GM19043 (cell line): Measurements from ENCODE around the gene KIAA1755.

Experiments used
- ATAC-seq: cut with Tn5 transposase; IDR thresholded peaks from one replicate; pipeline ENCODE4 v1.9.1; 2021; ENCODE audit warnings: low read depth; ENCODE audit not compliant: unreplicated experiment

KIAA1755 gene

DNA sequence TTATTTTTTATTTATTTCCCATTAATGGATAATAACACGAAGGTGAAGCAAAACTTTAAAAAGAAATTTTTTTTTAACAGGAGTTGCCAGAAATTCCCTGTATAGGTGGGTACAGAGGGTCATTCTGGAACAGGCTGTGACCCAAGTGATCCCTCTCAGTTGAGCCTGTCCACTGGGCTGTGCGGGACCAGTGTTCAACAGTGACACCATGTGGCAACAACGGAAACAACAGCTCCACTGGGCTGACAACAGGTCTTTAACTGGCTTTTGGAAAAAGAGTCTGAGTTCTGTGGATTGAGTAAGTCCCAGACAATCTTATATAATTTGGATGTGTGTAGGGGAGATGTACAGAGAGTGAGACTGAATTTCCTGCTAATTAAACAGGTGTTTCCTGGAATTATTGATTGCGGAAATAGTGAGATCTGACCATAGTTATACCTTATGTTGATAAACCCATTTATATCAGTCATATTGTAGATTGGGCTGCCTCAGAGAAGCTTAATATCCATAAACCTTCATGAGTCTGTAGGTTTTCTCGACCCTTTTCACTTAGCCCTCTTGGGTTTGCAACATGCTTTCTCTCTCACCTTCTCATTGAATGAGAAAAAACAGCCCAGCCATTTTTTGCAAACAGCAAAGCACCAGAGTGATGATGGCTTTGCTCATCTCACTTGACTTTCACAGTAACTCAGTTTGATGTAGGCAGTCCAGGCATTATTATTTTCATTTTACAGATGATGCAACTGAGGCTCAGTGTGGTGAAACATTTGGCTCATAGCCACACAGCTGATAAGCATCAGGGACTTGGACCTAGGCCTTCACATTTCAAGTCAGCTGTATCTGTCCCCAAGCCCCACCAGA, 17.5 kb downstream of the KIAA1755 start:
- ATAC-seq, result no peak

DNA sequence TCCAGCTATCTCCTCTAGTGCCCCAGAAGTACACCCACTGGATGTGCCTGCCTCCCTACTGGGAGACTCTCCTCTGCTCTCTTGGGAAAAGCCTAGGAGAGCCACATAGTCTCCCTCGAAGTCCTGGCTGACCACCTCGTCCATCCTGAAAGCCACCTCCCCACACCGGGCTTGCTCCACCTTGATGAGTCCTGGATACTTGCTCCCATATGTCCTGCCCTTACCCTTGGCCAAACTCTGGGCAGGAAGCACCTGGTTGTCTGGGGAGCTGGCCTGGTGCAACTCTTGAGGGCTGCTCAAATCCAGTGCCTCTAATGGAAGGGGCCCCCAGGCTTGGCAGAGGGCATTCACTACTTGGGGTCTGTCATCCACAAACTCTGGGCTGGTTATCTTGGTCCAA, 19.3 kb downstream of the KIAA1755 start:
- no peak for ATAC-seq

DNA sequence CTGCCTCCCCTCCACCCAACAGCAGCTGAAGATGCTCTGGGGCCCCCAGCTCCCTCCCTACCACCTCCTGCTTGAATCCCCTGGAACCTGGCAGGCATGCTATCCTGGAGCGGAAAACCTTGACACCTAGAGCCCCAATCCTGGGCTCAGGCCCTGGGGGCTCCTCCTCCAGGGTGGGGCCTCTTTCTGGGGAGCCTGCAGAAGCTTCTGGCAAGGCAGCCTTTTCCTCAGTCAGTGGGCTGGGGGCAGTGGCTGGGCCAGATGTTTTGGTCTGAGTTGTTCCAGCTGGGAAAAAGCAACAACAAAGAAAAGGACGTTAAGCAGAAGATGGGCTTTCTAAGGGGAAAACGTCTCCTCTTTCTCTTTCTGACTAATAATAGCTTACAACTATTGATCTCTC, 21.1 kb downstream of the KIAA1755 start:
- no peak for ATAC-seq

DNA sequence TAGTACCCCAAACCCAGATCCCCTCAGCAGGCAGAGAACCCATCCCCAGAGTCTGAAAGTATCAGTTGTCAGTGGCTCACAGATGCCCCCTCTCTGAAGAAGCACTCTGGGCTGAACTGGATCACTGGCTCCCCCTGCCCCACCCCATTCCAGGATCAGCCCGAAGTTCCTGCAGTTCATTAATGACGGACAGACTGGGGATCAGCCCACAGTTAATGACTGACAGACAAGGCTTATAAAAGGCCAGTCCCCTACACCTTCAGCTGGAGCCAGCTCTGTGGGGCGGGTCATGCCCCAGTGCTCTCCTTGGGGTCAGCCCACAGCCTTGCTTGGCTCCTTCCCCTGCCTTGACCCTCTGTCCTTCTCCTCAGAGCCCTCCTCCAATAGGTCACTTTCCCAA, 21.7 kb downstream of the KIAA1755 start:
- ATAC-seq, result no peak

DNA sequence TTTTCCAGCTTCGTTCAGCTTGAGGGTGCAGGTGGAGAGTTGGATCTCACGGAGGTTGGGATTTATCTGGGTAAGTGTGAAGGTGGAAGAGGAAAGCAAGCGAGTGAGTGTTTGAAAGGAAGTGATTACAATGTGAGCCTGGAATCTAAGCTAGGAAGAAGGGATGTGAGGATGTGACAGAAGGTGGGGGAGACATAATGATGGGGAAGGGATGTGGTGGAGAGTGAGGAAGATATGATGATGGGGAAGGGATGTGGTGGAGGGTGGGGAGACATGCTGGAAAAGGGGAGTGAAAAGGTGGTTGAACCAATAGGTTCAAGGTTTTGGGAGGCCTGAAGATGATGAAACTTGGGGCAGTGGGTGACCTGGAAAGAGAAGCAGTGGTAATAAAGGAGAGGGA, 23.2 kb downstream of the KIAA1755 start:
- ATAC-seq, result no peak

DNA sequence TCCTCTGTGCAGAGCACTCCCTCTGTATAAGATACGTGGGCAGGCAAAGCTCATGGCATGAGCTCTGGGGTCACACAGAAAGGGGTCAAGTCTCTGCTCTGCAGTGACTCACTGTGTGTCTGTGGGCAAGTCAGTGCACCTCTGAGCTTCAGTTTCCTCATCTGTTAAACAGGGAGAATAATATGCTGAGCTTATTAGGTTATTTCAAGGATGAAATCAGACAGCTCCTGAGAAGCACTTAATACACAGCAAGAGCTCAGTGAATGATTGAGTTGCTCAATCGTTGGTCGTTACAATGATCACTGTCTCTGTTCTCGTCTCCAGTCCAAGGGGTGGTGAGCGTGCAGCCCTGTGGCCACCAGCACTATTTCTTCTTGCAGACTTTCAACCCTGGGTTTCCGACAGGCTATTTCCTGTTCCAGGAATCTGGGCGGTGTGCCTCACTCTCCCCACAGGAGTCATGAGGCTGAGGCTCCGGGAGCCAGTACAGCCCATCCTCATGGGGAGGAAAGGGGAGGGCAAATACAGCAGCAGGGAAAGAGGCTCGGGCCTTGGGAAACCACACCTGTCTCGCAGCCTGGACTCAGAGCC, 28.9 kb downstream of the KIAA1755 start:
- ATAC-seq, result no peak

DNA sequence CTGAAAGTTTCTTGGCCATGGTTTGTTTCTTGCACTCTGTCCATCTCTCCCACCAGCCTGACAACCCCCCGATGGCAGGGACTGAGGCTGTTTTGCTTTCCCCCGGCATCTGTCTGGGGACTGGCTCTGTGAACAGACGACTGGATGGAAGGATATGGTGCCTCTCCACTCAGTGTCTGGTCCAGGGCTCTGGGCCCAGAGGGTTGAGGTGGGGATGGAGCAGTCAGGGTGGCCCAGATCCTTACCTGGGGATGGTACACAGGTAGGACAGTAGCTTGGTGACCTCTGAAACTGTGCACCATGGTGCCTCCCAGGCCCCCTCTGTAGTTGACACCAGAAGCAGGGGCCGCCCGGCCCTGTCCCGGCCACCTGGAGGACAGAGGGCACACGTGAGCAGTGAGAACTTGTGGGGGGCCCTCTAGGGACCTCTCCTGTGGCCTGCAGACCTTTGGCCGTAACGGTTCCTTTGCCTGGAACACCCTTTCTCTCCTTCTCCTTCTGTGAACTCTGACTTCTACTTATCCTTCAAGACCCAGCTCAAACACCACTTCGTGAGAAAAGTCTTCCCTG, 29.5 kb downstream of the KIAA1755 start:
- no peak for ATAC-seq

DNA sequence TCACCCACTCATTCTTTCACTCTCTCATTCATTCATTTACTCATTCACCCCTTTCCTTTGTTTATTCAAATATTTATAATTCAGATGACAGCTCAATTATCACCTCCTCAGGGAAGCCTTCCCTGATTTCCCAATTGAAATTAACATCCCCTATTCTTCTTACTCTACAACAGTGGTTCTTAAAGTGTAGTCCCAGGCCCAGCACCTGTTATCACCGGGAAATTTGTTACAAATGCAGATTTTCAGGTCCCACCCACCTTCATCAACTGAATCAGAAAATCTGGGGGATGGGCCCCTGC, 30.3 kb downstream of the KIAA1755 start:
- no peak for ATAC-seq

DNA sequence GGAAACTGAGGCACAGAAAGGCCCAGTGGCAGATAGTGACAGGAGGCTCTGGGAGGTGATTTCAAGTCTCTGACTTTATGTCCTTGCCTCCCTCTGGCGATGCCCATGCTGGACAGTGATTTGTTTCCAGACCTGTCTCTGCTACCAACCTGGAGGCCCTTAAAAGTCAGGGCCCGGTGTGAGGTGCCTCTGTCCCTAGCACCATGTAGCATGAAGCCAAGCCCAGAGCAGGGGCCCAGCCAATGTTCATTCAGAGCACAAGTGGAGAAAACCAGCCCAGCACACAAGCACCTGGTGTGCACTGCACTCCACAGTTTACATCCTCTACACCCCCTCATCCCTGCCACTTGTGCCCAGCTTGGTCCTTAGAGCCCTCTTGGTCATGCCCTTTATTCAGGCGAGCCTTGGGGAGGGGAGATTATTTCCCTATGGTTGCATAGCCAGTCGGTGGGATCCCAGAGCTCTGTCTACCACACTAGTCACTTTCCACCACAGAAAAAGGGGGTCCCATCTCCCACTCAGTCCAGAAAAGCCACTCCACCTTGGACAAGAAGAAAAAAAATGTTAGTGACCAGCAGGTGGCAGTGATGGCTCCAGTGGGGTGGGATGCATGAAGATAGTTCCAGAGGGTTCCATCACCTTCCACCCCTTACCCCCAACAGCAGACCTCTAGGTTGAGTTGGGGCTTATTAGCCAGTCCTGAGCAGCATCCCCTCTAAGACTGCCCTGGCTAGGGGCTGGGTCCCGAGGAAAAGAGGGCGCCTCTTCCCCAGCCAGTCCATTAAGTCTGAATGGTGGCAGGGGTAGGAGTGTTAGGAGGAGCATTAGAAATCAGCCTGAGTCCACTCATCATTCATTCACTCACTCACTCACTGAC, 30.9 kb downstream of the KIAA1755 start:
- ATAC-seq, result no peak

DNA sequence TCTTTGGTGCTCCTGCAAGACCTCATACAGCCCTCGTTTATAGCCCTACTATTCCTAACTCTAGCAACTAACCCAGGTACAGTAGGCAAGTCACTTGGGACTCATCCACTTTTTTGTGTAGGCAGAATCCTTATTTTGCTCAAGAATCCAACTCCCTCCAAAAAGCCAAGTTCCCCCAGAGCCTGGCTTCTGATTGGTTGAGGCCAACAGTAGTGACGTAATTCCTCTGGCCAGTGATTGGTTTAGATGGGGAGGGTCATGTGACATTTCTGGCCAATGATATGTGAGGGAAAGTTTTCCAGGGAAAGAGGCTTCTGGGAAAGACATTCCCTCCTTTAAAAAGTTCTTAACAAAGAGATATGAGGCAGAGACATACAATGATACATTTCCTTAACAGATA, 32.1 kb downstream of the KIAA1755 start:
- ATAC-seq, result no peak

DNA sequence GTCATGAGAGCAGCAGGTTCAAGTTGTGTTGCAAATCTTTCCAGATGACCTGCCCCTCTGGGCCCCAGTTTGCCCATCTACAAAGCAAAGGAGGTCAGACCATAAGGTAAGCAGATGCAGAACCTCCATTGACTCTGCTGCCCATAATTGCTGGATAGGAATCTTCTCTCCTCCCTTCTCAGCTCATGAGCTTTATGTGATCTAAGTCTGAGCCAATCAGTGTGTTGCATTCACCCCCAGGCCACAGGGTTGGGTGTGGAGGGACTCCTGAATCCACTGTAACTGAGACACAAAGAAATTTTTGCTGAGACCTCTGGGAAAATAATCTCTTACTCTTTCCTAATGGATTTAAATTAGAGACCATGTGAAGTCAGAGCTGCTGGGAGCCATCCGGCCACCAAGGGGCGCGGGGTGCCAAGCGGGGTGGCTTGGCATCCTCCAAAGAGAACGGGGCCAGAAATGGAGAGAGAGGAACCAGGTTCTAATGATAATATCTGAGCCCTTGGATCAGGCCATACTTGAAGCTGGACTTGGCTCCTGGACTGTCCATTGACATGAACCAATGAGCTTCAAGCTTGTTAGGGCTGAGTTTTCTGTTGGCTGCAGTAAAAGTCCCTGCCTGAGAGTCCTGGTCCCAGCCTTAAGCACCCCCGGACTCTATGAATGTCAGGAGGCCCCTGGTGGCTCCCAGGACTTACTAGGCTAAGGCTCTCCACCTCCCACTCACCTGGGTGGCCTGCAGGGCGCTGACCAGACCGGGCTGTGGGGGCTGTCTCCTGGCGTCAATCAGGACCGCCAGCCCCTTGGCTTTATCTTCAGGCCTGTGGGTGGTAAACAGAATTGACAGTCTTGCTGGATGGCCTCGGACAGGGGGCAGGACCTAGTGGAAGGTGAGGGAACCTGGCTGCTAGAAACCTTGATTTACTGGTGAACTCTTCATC, 32.8 kb downstream of the KIAA1755 start:
- ATAC-seq, result no peak

DNA sequence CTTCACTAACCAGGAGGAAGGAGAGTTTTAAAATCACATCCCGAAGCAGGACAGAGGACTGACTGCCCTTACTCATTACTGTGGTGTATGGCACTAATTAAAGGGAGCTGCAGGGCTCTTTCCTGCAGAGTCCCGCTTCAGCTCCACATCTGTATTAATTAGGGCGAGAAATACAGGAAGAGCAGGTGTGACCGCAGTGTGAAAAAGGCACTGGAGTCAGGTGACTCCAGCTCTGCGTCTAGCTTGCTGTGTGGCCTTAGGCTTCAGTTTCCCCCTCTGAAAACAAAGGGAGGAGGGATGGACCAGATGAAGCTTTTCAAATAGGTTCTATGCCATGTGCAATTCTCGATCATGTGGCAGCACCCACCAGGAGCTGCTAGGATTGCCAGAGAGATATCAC, 34.0 kb downstream of the KIAA1755 start:
- ATAC-seq, result no peak

DNA sequence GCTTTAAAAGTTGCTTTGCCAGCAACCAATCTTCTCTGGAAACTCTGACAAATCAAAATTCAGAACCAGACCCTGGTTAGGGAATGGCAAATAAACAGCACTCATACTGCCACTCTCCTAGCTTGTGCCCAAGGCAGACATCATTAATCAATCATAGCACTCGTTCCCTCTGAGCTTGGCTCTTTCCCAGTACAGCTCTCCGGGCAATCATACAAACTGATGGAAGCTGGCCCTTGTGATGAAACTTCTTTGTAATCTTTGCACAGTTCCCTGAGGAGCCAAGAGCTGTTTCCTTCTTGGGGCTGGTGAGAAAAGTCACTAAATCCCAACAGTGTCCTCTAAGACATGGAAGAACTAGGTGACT, 34.7 kb downstream of the KIAA1755 start:
- ATAC-seq, result no peak

DNA sequence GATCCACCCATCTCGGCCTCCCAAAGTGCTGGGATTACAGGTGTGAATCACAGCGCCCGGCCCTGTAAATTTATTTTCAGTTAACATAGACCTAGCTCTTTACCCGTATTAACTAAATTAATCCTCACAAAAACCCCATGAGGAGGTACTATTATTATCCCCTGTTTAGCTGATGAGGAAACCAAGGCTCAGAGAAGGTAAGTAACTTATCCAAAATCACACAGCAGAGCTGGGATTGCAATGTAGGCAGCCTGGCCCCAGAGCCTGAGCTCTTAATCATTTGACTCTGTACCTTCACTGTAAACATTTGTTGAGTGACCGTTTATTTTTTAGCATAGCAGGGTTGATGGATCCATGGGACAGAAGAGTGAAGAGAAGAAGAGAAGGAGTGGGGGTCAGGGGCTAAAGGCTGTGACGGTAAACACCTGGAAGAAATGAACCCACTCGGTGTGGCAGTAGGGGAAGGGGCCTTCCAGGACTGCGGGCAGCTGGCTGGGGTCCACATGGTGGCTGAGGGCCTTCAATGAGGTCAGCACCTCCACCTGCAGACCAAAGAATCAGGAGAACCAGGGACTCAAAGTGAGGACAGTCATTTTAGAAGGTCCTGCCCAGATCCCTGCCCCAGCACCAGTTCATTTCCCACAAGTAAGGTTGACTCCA, 35.2 kb downstream of the KIAA1755 start:
- no peak for ATAC-seq

DNA sequence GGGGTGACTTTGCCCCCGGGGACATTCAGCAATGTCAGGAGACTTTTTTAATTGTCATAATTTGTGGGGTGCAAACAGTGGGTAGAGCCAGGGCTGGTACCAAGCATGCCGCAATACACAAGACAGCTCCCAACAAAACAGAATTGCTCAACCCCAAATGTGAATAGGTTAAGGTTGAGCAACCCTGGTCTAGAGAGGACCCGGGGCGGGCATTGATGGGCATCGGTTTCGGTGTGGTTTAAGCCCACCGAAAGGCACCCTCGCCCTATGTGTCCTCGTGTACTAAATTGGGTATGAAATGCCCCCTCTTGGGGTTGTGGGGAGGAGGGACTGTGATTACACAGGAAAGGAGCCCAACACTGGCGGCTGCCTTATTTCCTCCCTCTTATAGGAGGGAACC, 36.0 kb downstream of the KIAA1755 start:
- ATAC-seq, result no peak

DNA sequence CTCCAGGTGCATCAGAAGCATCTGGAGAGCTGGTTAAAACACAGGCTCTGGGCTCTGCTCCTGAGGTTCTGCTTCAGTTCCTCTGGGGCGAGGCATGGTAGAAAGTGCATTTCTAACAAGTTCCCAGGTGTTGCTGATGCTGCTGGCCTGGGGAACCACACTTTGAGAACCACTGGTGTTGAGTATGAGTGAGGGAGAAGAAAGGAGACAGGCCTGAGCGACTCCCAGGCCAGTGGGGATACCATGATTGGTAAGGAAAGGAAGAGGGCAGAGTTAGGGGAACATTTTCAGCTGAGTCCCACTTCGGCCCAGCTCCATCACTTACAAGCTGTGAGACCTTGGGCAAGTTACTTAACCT, 36.8 kb downstream of the KIAA1755 start:
- ATAC-seq, result no peak

DNA sequence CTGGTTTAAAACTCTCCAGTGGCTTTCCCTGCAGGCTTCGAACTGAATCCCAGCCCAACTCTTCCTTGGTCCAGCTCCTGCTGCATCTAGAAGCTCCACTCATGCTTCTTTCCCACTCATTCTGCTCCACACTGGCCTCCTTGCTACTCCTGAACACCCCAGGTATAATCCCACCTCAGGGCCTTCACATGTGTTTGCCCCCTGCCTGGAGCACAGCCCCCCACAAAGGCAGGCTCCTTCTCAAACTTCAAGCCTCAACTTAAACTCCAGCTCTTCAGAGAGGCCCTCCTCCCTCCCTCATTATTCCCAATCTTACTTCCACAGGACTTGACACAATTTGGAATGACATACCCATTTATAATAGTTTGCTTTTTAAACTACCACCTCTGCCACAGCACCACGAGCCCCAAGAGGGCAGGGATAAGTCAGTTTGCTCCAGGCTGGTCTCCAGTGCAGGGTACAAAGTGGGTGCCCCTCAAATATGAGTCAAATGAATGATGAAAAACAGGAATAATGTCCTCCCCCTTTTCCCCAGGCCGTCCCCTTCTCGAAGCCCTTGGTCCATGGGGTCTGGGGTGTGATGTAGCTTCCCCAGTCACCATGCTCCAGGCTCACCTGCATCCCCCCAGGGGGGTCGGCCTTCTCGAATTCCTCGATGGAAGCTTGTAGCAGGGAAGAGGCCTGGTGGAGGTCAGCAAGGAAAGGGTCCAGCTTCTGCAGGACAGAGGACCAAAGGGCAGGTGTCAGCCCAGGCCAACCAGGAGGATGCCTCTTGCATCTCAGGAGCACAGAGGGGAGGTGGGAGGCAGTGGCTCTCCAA, 37.4 kb downstream of the KIAA1755 start:
- ATAC-seq, result no peak

DNA sequence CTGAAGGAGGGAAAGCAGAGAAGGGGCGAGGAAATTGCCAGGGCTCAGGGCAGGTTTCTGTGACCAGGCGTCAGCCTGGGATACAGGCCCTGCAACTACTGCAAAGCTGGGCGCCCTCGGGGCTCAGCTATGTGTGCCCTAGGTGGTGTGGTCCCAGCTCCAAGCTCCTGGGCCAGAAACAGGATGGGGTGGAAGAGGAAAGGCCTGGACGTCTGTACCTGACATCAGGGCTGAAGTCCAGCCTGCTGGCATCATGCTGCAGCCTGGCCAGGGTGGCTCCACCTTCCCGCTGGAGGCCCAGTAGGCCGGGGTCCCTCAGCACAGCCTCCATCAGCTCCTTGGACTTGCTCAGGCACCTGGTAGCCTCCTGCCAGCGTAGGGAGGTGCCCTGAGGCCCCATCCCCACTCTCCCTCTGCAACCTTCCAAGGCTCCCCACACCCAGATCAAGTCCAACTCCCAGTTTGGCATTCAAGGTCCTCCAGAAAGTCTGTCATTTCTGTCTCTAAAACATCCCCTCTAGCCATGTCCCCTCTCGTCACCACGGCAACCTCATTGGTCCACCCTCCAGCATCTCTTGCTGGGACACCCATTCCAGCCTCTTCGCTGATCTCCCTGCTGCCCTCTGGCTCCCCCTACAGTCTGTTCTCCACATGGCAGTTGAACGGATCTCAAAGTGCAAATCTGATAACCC, 38.2 kb downstream of the KIAA1755 start:
- no peak for ATAC-seq
